Mesothelial cell of epicardium (in vitro differentiated cells): ENCODE results near the gene LDAH. TPM values are rescaled to one million over a fixed set of nuclear protein-coding genes. Genes with fewer than 3 reads are reported as not detected.
A peak's percentile ranks its signal among the peaks of the same experiment; 100 is the strongest.
"Not testable (repeated sequence)": the region's sequence is repeated elsewhere in the genome, so short reads cannot be mapped to it uniquely, and the experiment has no call there.

Experiments used
- DNase-seq, 2 experiments: peaks; one replicate each; pipeline ENCODE4 v3.0.0; 2021; ENCODE audit warnings: low spot score in 2 of 2; ENCODE audit not compliant: unreplicated experiment in 2 of 2
- H3K27ac Mint-ChIP-seq: 2 replicates; pipeline ENCODE4 v1.8.0; 2021; ENCODE audit warnings: mixed read lengths
- H3K27me3 Mint-ChIP-seq: 2 replicates; pipeline ENCODE4 v1.8.0; 2021; ENCODE audit warnings: low read depth, mixed read lengths
- H3K36me3 Mint-ChIP-seq: 2 replicates; pipeline ENCODE4 v1.8.0; 2021; ENCODE audit warnings: mixed read lengths
- H3K4me1 Mint-ChIP-seq: 2 replicates; pipeline ENCODE4 v1.8.0; 2021; ENCODE audit warnings: mixed read lengths
- H3K4me3 Mint-ChIP-seq: 2 replicates; pipeline ENCODE4 v1.8.0; 2021; ENCODE audit warnings: mild to moderate bottlenecking, moderate library complexity, mixed read lengths
- H3K9me3 Mint-ChIP-seq: 2 replicates; pipeline ENCODE4 v1.8.0; 2021; ENCODE audit warnings: mixed read lengths
- total RNA-seq: library from RNA; stranded (reverse); gene quantifications from 3 replicates; pipeline ENCODE4 v1.2.1, GENCODE V29; 2021
- TF ChIP-seq, protein P1 (sequence below): fragments of 200-600 bp; sonication (generic); IDR thresholded peaks from one replicate; pipeline ENCODE4 v1.5.0; 2021; ENCODE audit warnings: antibody characterized with exemption; ENCODE audit not compliant: unreplicated experiment

LDAH gene
- total RNA-seq, 1 donor from 2014 or later, result 28.9 TPM

DNA sequence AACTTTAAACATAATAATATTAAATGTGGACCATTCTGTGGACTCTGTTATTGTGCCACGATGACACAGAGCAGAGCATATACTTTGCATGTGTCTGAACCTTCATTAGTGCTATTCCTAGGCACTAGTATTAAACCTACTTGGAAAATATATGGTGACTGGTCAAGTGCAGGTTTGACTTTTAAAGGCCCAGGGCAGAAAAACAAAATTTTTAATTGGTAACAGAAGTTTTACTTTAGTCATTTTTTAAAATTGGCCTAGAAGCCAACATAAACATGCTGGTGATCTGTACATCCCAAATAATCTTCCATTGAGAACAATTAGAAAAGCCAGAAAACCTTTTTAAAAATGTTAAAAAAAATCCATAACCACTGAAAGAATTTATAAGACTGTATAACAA is 16.6 kb downstream of the LDAH start:
- peaks cover 6% of the 10 kb centered on the region for H3K36me3 Mint-ChIP-seq
- H3K27ac Mint-ChIP-seq, result no peak overlapping the region
- H3K9me3 Mint-ChIP-seq, result no peaks in the 10 kb centered on the region
- no peaks in the 10 kb centered on the region for H3K27me3 Mint-ChIP-seq
- no peak overlapping the region for H3K4me3 Mint-ChIP-seq
- no peaks in the 10 kb centered on the region for H3K4me1 Mint-ChIP-seq
- DNase-seq, result no peak
- TF ChIP-seq, protein P1, sequence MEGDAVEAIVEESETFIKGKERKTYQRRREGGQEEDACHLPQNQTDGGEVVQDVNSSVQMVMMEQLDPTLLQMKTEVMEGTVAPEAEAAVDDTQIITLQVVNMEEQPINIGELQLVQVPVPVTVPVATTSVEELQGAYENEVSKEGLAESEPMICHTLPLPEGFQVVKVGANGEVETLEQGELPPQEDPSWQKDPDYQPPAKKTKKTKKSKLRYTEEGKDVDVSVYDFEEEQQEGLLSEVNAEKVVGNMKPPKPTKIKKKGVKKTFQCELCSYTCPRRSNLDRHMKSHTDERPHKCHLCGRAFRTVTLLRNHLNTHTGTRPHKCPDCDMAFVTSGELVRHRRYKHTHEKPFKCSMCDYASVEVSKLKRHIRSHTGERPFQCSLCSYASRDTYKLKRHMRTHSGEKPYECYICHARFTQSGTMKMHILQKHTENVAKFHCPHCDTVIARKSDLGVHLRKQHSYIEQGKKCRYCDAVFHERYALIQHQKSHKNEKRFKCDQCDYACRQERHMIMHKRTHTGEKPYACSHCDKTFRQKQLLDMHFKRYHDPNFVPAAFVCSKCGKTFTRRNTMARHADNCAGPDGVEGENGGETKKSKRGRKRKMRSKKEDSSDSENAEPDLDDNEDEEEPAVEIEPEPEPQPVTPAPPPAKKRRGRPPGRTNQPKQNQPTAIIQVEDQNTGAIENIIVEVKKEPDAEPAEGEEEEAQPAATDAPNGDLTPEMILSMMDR, result no peak

DNA sequence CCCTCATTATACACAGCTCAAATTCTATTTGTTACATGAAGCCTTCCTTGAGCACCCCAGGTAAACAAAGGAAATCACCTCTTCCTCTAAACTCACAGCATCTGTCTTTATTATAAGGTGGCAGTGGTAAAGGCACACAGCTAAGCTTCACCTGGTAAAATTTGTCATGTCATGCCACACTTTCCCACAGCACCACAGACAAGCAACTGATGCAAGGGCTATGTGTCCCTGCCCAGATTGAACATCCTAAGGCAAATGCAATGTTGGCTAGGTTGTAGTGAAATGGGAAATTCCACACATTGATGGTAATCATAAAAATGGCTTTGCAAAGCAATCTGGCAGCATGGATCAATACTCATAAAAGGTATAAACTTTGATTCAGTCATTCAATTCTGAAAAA is 18.9 kb downstream of the LDAH start:
- H3K9me3 Mint-ChIP-seq, result no peaks in the 10 kb centered on the region
- no peak overlapping the region for H3K27ac Mint-ChIP-seq
- H3K36me3 Mint-ChIP-seq, result no peaks in the 10 kb centered on the region
- TF ChIP-seq, protein P1, result no peak
- no peak for DNase-seq
- no peaks in the 10 kb centered on the region for H3K4me1 Mint-ChIP-seq
- no peak overlapping the region for H3K4me3 Mint-ChIP-seq
- no peaks in the 10 kb centered on the region for H3K27me3 Mint-ChIP-seq

DNA sequence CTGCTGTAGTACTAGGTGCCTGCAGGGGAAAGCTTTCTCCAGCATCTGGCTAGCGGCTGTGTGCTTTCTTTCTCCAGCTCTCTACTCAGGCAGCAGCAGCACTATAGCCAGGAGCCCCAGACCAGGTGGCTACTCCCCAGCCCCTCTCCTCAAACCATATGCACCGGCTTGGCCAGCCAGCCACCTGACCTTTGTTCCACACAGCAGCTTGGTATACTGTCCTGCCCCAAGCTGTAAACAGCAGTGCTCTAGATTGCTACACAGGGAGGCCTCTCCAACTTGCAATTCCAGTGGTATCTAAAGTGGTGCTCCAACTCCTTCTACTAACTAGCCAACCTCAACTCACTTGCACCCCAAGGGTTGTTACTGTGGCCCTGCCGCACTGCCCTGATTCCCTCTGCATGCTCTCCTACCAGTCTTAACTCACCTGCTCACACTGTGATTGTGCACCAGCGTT is 19.6 kb downstream of the LDAH start:
- H3K9me3 Mint-ChIP-seq, result no peaks in the 10 kb centered on the region
- no peaks in the 10 kb centered on the region for H3K4me1 Mint-ChIP-seq
- TF ChIP-seq, protein P1, result no peak
- no peak overlapping the region for H3K27ac Mint-ChIP-seq
- DNase-seq, result no peak
- no peak overlapping the region for H3K4me3 Mint-ChIP-seq
- H3K36me3 Mint-ChIP-seq, result no peaks in the 10 kb centered on the region
- no peaks in the 10 kb centered on the region for H3K27me3 Mint-ChIP-seq

DNA sequence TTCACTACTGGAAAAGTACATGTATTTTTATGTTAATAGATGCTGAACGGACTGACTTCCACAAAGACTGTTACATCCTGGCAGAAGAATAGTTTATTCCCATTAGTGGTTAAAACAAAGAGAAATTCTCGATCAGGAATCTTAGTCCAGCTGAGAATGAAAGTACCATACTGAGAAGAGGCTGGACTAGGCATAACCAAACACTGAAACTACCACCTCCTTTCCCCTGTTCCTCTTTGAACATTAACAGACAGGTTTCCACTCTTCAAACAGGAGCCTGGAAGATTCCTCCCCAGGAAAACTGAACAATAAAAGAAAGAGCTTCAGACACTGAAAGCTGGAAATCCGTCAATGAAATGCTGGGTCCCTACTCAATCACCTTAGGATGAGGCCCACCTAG is 25.8 kb downstream of the LDAH start:
- Mint-ChIP-seq H3K27ac (peak overlapping the region; percentile 1), H3K36me3 (peaks cover 28% of the 10 kb centered on the region)
- TF ChIP-seq, protein P1, result no peak

DNA sequence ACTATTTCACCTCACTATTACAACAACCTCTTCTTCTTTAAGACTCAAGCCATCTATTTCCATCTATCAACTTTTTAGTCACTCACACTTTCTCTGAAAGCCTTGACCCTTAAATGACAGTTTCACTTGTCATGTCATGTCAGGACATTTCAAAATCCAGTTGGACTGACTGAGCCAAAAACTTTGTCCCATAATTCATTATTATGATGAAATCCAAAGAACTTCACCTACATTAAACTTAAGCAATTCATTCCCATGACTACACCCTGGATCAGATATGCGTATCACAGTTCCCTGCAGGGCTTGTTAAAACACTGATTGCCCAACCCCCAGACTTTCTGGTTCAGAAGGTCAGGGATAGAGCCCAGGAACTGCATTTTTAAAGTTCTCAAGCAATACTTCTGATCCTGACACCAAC is 26.5 kb downstream of the LDAH start:
- Mint-ChIP-seq H3K4me1 (peaks cover 13% of the 10 kb centered on the region), H3K36me3 (peaks cover 28% of the 10 kb centered on the region), H3K27me3 (no peaks in the 10 kb centered on the region), H3K4me3 (no peak overlapping the region), H3K9me3 (peaks cover 29% of the 10 kb centered on the region), H3K27ac (peak overlapping the region; percentile 1)
- TF ChIP-seq, protein P1, result no peak
- no peak for DNase-seq

More for the DNA sequence above, 25.8 kb downstream of the LDAH start:
- no peaks in the 10 kb centered on the region for H3K27me3 Mint-ChIP-seq
- peaks cover 13% of the 10 kb centered on the region for H3K4me1 Mint-ChIP-seq
- DNase-seq, result no peak
- no peak overlapping the region for H3K4me3 Mint-ChIP-seq
- peaks cover 29% of the 10 kb centered on the region for H3K9me3 Mint-ChIP-seq

DNA sequence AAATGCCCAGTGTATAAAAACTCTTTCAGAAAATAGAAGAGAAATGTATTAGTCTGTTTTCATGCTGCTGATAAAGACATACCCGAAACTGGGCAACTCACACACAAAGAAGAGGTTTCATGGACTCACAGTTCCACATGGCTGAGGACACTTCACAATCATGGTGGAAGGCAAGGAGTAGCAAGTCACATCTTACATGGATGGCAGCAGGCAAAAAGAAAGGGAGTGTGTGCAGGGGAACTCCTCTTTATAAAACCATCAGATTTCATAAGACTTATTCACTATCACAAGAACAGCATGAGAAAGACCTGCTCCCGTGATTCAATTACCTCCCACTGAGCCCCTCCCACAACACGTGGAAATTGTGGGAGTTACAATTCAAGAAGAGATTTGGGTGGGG is 29.0 kb downstream of the LDAH start:
- not testable (repeated sequence) for H3K4me3 Mint-ChIP-seq, H3K27ac Mint-ChIP-seq, DNase-seq, H3K27me3 Mint-ChIP-seq
- Mint-ChIP-seq H3K9me3 (peaks cover 29% of the 10 kb centered on the region), H3K36me3 (peaks cover 36% of the 10 kb centered on the region), H3K4me1 (peaks cover 14% of the 10 kb centered on the region)
